Measurements from ENCODE around the gene STRADA.

STRADA gene

DNA sequence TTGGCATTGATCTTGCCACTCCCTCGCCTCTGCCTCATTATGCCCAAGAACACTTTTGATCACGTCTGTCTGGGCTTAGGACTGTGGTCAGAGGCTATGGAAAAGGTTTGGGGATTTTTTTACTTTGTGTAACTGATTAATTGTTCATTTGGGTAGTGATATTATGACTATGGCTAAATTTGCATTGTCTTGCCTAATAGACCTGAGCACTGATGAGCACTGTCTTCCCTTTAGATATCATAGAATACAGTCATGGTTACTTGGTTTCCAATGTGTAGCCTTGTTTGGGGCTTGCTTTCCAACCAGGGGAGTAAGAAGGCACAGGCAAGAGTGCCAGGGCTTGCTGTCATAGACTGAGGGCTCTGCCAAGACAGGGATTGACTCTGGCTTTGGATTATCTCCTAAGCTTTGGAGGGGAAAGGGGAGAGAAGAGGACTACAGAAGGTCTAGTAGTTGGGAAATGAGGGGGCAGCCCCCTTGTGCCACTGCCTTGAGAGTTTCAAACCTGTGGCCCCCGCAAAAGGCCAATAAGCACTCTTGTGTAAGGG lies 55.4 kb downstream of the STRADA start:
- no peak for DNase-seq

DNA sequence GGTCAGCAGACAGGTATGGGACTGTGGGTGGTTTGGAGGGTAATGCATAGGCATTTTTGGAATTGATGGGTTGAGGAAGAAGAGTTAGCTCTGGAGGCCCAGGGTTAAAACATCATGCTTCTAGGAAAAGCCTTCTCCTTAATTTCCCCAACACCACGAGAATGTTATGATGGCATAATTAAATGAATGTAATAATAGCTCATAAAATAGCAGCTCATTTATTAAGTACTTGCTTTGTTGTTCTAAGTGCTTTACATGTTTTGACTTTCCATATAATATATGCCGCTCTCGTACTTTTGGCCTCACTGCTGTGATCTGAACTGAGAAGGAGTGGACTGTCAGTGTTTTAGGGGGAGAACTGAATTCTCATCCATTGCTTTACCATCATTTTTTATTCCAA lies 56.0 kb downstream of the STRADA start:
- no peak for DNase-seq

DNA sequence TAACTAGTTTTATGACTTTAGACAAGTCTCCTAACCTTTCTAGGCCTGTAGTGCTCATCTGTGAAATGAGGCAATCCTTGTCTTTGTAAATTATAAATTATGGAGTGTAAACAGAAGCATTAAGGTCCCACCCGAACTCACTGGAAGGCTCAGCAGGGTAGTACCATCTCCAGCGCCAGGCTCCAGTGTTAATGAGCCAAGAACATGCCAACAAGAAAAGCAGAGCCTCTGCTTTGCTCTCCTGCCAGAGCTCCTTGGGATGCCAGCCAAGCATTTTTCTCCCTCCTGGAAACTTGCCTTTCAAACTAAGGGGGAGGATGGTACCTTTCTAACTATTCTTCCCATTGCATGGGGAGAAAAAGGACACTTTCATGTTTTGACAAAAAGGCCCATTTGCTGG lies 56.6 kb downstream of the STRADA start:
- peak in 13 of 56 donors; percentile 15 to 67 (median 45) for DNase-seq

DNA sequence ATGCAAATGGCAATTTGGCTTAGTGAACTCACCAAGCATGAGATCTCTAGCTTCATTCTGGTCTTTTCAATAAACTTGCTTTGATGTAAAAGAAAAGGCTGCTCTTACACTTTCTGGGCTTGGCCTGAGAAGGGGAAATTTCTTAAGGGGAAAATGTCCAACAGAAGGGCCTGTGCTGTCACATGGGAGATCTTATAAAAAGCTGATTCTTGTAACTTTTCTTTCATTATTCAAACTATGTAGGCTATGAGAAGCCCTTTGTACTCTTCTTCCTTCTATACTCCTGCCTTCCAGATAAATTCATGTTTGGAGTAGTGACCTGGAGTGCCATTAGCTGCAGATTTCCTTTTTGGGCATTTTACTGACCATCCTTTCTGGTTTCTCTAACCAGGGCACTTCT lies 58.6 kb downstream of the STRADA start:
- no peak for DNase-seq

DNA sequence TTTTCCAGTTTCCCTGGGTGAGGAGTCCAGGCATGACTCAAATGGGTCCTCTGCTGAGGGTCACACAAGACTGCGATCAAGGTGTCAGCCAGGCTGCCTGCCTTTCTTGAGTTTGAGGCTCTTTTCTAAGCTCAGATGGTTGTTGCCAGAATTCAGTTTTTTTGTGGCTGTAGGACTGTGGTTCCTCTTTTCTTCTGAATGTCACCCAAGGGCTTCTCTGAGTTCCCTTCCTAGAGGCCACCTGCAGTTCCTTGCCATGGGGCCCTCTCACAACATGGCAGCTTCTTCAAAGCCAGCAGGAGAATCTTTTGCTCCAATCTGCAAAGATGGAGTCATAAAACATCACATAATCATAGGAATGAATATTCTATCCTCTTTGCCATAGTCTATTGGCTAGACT lies 59.2 kb downstream of the STRADA start:
- DNase-seq = no peak

DNA sequence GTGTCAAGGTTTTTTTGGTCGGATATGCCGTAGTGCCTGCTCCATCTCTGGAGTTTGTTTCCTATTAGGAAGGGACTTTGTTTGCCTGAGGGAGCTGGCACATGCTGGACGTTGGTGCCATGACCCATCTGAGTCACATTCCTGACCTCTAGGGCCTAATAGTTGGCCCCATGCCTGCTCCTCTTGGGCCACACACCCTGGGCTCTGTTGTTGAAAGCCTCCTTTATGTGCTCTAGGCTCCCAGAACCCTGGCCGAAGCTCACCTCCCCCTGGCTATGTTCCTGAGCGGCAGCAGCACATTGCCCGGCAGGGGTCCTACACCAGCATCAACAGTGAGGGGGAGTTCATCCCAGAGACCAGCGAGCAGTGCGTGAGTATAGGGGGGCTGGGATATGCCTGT lies 60.1 kb downstream of the STRADA start:
- DNase-seq = peak in 1 of 56 donors; percentile 48

DNA sequence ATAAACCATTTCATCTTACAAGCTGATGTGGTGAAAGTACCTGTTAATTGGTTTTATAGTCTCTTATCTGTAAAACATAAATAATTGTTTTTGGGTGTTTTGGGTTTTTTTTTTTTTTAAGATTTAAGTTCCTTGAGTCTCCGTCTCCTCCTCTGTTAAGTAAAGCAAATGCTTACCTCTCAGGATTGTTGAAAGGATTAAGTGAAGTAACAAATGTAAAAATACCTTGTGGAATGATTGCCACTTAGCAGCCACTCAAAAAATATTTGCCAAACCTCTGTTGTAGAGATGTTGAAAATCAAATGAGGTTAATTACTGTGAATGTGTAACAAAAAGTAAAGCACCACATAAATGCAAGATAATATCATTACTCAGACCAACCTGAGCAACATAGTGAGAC lies 60.9 kb downstream of the STRADA start:
- DNase-seq = no peak

DNA sequence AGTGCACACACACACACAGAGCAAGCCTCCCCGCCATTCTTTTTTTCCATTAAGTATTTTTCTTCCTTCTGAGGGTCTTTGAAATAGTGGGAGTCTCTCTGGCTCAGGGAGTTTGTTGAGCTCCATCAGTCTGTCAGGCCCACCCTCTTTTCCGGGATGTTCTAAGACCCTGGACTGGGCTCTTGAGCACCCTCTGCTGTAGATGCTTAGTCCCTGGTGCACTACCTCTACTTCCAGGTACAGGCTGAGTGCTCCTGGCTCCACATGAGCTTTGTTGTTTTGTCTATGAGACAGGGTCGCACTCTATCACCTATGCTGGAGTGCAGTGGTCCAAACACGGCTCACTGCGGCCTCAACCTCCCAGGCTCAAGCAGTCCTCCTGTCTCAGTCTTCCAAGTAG lies 62.4 kb downstream of the STRADA start:
- DNase-seq = no peak

DNA sequence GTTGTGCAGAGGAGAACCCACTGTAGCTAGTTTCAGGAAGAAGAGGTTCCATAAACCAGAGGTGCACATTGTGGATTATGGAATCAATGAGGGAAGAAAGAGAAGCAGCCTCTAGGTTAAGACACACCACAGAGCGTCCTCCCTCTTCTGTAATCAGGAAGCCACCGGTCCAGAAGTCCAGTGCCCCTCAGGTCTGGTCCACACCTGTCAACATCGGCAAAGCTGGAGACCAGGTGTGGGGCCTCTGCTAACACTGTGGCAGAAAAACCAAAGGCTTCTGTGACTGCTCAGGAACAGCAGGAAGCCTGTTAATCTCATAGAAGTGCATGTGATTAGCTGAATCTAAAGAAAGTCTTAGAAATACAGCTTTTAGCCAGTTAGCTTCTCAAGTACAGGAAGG lies 65.0 kb downstream of the STRADA start:
- DNase-seq = no peak

DNA sequence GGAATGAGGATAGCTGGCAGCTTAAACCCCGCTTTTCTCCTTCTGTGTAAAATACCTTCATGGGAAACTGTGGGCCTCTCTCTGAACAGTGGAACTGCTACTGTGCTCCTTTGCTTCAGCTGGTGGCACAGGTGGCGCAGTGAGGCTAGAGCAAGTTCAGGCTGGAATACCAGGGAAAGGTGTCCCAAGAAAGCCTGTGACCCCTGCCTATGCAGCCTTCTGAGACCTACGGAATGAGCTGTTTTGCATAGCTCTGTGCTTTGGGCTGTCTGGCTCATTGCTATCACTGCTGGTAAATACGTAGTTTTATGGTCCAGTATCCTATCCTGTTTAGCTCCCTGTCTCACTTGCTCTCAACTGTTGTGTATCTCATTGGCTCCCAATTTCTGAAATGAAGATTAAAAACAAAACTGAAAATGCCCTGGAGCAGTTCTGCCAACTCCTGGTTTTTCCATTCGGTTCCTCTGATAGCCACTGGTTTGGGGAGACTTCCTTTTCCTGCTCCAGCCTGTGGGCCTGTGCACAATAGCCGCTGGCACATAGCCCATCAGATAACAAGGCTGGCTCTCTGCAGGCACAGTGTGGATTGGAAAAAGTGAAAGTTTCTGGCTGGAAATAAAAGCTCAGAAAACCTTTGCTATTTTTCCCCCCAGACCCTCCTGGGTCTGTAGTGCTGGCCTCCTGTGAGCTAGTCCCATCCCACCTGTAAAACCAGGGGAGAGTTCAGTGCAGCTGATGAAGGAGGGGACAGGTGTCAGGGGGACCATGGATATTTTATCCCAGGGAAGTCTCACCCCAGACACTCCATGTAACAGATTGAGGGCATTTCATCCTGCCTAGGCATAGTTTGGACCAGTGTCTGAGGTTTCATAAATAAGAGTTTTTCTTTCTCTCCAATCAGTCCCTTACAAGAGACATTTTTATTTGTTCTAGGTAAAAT lies 65.7 kb downstream of the STRADA start:
- peak in 12 of 56 donors; percentile 9 to 39 (median 20) for DNase-seq

DNA sequence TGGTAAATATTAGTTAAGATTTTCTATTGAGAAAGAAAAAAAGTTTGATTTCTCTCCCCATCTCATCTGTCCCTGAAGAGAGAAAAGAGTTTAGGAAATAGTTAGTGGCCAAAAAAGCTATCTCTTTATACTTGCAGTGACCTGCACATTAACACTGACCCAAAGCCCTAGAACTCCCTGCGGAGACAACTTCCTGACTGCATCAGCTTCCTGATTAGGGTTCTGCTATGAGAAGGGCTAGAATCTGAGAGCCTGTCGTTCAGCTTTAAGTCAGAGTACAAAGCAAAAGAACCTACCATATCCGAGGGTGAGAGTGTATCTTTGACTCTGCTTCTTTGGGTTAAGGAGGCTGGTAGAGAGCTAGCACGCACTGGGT lies 66.4 kb downstream of the STRADA start:
- no peak for DNase-seq

DNA sequence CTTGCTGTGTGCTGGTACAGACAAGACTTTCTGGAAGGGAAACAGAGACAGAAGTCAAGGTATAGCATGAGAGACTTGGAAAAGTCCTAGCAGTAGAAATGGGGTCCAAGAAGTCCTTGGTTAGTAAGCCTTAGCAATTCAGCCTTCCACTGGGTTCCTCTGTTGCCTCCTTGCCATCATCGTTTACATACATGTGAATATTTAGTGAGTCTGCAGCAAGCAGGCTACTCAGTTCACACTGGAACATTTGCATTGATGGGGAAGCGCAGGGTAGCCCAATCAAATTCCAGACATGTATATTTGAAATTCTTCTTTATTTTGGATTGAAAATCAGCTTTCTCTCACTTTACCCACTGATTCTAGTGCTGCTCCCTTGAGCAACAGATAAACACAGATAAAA lies 68.7 kb downstream of the STRADA start:
- DNase-seq = no peak

DNA sequence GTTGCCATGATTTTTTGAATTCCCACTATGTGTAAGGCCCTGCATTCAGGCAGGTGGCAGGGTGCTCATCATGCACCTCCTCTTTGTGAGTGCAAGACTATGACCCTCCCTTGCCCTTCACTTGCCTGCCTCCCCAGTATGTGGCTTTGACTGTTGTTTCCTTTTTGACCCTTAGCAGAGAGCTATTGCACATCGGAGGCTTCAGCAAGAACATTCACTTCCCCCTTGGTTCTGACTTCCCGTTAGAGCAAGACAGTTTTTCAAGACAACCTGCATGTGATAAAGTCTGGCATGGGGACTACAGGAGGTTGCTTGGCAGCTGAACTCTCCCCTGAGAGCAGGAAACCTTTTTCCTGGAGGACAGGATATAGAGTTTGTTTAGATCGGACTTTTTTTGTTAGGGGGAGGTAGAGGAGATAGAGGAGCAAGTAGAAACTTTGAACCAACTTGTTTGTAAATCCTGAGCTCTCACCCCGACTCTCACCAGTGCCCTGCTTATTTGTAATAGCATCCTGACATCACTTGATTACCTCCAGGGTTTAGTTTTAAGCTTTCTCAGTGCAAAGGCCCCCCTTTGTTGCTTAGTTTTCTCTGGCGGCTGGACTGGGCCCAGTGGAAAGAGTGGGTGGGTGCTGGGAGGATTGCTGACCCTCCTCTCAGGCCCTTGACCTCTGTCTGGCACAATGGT lies 75.9 kb downstream of the STRADA start:
- DNase-seq = peak in 2 of 56 donors; percentile 7 to 18

DNA sequence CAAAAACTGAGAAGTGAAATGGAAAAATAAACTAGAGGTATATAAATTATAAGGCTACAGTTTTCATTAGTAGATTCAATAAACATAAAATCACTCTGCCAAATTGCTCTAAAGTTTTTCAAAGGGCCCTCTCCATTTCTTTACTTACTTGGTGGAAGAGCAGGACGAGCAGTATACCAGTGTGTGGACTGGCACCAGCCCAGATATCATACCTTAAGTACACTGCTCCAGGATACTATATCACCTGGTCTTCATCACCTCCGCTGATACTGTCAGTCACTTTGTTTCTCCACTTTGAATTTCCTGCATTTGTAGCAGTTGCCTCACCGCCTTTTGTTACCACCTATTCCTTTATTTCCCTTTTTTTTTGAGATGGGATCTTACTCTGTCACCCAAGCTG lies 81.7 kb downstream of the STRADA start:
- no peak for DNase-seq

DNA sequence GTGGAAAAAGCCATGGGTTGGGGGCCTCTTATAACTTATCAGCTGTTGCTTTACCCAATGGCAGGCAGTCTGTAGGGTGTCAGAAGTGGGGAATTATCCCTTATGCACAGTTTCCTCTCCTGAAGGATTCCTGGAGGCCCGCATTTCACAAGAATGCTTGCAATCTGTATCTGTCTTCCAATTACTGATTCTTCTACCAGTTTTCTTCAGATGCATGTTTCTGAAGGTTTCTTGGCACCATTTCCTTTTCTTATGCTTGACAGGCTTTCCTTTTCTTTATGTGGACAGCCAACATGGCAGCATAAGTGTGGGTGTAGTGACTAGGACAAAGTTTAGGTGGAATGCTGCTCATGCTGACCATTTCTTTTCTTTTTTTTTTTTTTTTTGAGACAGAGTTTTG lies 83.2 kb downstream of the STRADA start:
- DNase-seq = no peak

DNA sequence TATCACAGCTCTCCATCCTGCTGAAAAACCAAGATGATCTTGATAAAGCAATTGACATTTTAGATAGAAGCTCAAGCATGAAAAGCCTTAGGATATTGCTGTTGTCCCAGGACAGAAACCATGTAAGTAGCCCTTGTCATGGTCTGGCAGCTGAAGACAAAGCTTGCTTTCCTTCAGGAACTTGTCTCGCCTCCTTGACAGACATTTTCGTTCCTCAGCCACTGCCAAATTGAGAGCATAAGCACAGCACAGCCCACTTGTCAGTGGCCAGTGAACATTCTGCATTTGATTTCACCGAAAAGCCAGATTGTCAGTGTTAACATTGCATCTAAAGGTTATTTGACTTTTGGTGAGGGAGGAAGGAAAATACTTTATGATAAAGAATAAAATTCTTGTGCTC lies 83.8 kb downstream of the STRADA start:
- DNase-seq = no peak

DNA sequence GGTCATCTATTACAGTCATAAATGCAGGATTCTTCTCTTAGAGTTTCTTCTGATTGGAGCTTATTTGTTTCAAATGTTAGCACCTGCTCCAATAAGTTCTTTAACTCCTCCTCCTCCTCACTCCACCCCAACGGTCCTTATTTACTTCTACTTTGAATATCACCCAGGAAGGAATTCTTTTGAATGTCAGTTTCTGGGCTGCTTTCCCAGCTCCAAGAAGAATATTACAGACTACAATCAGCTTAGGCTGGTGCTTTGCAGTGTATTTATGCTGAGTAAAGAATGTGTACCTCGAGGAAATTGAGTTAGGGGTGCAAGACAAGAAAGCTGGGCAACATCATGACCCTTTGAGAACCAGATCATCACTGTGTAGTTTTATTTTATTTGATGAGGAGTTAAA lies 88.5 kb downstream of the STRADA start:
- no peak for DNase-seq
